IPS-NIHi7 (cell line): ENCODE results near the gene DNAAF3.
A peak's percentile ranks its signal among the peaks of the same experiment; 100 is the strongest.
"Not testable (repeated sequence)": the region's sequence is repeated elsewhere in the genome, so short reads cannot be mapped to it uniquely, and the experiment has no call there.

Experiments
- DNase-seq: peaks from one replicate; pipeline ENCODE4 v3.0.0; 2012; ENCODE audit warnings: mixed read lengths; ENCODE audit errors: extremely low spot score

DNAAF3 gene

DNA sequence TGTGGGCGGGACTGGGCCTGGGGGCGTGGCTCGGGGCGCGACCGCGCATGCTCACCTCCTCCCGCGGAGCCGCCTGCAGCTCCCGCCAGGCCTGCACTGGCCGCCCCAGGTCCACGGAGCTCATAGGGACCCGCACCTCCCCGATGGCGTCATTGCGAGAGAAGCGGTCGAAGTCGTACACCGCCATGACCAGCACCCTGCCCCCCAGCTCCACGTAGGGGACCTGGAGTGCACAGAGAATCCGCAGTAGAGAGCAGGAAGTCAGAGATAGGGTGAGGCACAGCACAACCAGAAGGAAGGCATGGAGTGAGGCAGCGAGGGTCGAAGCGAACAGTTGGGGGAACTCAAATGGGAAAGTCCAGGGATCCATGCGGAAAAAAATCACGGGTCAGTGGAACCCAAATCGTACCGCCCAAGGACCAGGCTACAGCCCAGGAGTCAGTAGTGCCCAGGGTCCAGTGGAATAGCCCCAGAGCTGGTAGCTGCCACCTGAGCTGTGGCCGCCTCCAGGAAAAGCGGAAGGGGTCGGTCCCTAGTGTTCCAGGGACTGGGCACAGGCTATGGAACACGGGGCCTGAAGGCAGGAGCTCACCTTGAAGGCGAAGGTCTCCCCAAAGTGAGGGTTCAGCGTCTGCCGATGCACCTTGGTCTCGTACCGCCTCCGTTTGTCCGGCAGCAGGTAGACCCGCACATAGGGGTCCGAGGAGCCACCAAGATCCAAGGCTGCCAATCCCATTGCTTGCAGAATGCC is 8.9 kb upstream of the DNAAF3 start:
- DNase-seq = peak; percentile 62

DNA sequence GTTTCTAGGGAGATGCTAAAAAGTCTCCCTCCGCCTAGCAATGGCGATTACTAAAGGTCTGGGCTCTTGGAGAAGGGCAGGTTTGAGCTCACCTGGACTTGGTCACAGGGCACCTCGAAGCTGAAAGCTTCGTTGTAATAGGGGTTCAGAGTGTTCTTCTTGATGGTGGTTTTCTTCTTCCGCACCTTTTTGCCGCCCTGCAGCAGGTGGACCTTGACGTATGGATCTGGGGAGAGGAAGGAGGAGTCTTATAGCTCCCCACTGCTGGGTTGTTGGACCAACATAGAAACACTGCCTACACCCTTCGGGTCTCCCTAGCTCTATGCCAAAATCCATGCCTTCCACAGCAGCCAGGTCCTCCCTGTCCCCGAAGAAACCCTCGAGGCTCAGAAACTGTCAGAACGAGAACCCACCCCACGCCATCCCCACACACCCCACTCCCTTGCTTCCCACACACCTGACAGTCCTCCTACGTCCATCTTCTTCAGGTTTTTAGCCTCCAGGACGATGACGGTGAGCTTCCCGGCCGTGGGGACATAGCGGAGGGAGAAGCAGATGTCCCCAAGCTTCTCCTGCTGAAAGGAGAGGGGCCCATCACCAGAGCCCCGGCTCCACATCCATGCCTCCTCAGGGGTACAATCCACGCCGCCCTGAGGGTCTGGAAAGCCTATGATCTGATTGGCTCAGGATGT is 8.2 kb upstream of the DNAAF3 start:
- DNase-seq = no peak

DNA sequence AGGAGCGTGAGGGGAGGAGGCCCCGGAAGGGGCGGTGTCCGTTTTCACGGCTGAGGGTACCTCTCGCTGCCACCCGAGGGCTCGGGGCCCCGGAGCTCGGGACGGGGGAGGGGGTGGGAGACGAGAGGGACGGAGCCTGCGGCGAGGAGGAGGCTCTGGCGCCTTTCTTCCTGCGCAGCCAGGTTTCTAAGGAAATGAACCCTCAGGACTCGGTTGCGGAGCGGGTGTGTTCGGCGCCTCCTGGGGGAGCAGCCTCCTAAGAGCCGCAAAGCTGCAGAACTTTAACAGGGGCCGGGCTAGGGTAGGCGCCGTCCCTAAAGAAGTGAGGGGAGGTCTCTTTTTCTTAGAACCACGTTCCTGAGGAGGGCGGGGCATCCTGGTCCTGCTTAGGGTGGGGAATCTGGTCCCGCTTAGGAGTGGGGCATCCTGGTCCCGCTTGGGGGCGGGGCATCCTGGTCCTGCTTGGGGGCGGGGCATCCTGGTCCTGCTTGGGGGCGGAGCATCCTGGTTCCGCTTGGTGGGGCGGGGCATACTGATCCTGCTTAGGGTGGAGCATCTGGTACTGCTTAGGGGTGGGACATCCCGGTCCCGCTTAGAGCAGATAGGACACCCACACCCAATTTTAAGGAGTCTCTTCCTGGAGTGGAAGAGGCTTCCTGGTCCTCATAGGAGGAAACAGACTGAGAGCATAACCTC is 7.4 kb upstream of the DNAAF3 start:
- DNase-seq = peak; percentile 84

GRCh38 chr19:55173186-55173713 is 6.8 kb upstream of the DNAAF3 start:
- no peak for DNase-seq

- DNase-seq = no peak
These were observed 6.3 kb upstream of the DNAAF3 start for GRCh38 chr19:55172741-55173140.

DNA sequence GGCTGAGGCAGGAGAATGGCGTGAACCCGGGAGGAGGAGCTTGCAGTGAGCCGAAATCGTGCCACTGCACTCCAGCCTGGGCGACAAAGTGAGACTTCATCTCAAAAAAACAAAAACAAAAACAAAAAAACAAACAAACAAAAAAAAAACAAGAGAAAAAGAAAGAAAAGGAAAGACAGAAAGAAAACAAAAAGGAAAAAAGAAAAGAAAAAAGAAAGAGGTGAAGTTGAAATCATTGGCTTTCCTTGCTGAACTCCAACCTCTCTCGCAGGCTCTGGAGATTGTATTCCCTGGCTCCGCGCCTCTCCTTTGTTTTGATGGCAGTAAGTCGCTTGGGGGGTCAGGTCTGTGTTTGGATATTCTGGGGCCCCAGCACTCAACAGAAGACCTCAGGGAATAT is 5.9 kb upstream of the DNAAF3 start:
- DNase-seq = not testable (repeated sequence)

DNA sequence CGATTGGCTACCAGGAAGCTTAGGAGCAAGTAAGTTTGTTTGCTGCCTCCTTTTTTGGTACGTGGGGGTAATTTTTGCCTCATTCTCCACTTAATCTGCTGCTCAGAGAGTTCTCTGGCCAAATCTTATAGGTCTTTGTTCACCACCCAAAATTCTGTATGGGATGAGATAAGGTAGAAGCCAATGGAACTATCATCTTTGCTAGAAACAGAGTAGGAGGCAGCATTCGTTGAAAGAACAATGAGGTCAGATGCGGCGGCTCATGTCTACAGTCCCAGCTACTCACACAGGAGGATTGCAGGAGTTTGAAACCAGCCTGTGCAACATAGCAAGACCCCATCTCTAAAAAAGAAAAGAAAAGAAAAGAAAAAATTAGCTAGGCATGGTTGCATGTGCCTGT is 5.0 kb upstream of the DNAAF3 start:
- no peak for DNase-seq

- DNase-seq = no peak
These were observed 2.7 kb upstream of the DNAAF3 start for GRCh38 chr19:55169136-55169535.

- peak; percentile 78 for DNase-seq
These were observed 372 bp downstream of the DNAAF3 start for GRCh38 chr19:55165952-55166529.

DNA sequence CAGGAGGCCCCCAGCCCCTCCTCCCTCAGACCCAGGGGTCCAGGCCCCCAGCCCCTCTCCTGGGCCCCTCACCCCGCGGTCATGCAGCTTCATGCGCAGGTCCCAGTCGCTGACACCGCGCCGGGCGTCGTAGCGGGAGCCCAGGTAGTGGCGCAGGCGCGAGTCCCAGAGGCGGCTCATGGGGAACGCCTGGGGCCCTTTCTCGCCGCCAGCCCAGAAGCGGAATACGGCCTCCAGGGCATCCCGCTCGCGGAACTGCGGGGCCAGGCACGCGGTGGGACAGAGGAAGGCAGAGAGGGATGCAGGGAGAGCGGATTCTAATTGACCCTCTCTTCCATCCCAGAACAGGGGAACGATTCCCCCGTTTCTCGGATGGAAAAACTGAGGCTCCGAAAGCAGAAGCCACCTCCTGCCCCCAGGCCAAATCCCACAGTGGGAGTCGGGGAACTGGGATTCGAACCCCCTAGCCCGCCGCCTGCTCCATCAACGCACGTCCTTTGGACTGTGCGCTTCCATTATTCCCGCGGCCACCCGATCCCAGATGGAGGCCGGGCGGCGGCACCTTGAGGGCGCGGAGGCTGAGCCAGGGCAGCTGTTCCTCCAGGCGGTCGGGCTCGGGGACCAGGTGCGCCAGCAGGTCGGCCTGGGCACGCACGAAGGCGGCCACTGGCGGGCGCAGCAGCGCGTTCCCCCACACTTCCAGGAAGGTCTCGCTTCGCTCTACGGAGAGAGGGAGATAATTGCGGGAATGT is 4.7 kb downstream of the DNAAF3 start:
- DNase-seq = no peak

DNA sequence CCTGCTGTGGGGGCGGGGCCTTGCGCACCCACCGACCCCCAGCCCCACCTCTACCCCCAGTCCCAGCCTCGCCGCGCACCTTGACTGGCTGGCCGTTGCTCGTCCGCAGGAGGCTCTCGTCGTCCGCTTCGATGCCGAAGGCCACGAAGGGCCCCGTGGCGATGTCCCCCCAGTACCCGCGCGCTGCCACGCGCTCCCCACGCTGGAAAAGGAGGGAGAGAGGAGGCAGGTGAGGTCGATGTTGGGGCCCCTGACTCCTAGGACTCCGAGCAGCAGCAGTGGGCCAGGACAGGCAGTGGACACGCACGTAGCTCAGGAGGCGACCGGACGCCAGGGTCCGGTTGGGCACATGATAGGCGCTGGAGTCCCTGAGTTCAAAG is 5.4 kb downstream of the DNAAF3 start:
- no peak for DNase-seq

- DNase-seq = peak; percentile 93
These were observed 6.1 kb downstream of the DNAAF3 start for GRCh38 chr19:55160128-55160985.

DNA sequence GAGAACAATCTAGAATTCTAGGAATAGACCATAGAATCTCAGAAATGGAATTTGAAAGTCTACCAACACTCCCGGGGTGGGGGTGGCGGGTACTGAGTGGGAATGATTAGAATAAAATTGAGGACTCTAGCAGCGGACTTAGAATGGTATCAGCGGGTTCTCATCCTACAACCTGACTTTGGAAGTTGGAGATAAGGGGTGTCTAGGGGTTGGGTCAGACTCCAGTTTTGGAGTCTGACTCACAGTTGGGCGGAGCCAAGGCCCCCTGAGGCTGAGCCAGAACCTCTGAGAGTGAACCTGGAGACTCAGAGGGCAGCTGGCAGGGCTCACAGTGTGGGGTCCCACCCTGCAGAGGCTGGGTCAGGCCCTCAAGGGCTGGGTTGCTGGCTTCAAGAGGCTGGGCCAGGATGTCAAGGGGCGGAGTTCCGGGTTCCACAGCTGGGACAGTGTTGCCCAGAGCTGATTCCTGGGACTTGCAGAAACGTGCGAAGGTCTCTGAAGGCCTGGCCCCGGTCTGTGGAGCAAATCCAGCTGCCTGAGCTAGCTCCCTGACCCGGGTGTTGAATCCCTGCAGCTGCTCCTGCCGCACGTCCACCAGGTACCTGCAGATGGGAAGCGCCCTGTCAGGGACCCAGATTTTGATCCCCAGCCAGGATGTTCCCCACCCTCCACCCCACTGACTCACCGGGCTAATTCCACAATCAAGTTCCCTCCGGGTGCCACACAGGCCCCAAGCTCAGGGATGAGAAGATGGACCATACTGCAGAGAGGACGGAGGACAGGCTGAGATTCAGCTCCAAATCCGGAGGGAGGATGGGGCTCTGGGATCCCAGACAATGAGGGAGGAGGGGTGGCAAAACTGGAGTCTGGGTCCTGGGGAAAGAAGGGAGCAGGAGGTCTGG is 7.3 kb downstream of the DNAAF3 start:
- DNase-seq = no peak

DNA sequence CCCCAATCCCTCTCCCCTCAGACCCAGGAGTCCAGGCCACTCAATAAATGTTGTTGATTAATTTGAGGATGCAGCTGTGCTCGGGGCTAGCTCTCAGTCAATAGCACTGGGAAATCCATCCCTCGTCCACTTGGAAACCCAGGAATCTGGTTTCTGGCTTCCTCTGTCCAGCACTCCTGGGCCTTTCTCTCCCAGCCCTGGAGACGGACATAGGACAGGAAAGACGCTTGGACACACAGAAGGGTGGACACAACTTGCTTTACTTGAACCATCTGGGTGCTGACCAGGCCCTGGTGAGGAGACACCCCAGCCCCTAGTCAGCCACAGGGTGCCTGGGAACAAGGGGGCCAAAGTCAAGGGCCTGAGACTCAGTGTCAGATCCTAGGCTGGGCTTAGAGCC is 8.0 kb downstream of the DNAAF3 start:
- DNase-seq = no peak

- no peak for DNase-seq
These were observed 9.1 kb downstream of the DNAAF3 start, which contains the start of gene TNNI3 for GRCh38 chr19:55157064-55157908. Gene TNNI3, minus strand, starts transcription at chr19:55157732. Its CDS starts 143 bp downstream, at chr19:55157589.

DNA sequence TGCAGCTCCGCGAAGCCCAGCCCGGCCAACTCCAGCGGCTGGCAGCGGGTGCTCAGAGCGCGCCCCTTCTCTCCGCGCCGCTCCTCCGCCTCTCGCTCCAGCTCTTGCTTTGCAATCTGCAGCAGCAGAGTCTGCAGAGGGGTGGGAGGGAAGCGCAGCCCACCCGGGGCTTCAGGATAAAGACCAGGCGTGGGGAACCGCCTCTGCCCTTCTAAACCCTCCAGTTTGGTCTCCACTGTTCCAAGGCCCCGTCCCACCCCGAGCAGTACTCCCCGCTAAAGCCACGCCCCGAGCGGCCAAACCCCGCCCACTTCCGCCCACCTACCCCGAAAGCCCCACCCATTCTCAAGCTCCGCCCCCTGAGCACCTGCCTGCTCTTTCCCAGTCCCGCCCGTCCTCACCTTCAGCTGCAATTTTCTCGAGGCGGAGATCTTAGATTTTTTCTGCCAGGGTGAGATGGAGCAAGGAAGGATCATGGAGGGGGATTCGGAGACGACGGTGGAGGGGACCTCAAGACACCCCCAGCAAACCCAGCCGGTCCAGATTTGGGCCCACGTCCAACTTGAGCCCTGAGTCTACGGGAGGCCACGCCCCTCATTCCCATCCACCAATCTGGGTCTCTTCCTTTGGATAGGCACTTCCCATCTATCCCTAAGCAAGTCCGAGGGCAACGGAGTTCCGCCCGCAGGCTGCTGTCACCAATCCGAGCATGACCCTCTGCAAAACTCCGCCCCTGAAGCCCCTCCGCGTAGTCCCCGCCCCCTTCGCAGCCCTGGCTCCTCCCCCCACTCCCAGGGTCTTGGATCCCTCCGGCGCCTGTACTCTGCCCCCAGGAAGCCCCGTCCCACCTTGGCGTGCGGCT is 10.0 kb downstream of the DNAAF3 start:
- peak; percentile 95 for DNase-seq

- not testable (repeated sequence) for DNase-seq
These were observed 10.6 kb downstream of the DNAAF3 start for GRCh38 chr19:55155784-55156183.
